ENCODE data around the gene TMEM80. TPM values are rescaled to one million over a fixed set of nuclear protein-coding genes. Genes with fewer than 3 reads are reported as not detected.

The TMEM80 gene
- total RNA-seq, 2 donors from 2014 or later = 66.0 to 70.9 TPM

- no peaks in the 10 kb centered on the region for H3K9me3 ChIP-seq
- H3K36me3 ChIP-seq = peaks cover 0 to 5% of the 10 kb centered on the region in 2 donors
- TF ChIP-seq POLR2A (IDR thresholded peaks at IDR 0.05) (no peak), POLR2AphosphoS5 (IDR thresholded peaks at IDR 0.05) (no peak)
- TF ChIP-seq, protein P1, sequence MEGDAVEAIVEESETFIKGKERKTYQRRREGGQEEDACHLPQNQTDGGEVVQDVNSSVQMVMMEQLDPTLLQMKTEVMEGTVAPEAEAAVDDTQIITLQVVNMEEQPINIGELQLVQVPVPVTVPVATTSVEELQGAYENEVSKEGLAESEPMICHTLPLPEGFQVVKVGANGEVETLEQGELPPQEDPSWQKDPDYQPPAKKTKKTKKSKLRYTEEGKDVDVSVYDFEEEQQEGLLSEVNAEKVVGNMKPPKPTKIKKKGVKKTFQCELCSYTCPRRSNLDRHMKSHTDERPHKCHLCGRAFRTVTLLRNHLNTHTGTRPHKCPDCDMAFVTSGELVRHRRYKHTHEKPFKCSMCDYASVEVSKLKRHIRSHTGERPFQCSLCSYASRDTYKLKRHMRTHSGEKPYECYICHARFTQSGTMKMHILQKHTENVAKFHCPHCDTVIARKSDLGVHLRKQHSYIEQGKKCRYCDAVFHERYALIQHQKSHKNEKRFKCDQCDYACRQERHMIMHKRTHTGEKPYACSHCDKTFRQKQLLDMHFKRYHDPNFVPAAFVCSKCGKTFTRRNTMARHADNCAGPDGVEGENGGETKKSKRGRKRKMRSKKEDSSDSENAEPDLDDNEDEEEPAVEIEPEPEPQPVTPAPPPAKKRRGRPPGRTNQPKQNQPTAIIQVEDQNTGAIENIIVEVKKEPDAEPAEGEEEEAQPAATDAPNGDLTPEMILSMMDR (IDR thresholded peaks at IDR 0.05) = no peak
- 90% methylated on average over 36 of the region's 36 CpGs for WGBS
- H3K27ac ChIP-seq = no peak overlapping the region
- intact Hi-C loops (cut with DNase I) = no loop called here
- H3K27me3 ChIP-seq (replicated peaks; ENCODE audit: insufficient read depth) = no peaks in the 10 kb centered on the region
- H3K4me3 ChIP-seq = no peak overlapping the region
- DNase-seq (ENCODE audit: low spot score) = no peak
- H3K4me1 ChIP-seq (replicated peaks) = no peaks in the 10 kb centered on the region
These were observed 16.1 kb upstream of the TMEM80 start for GRCh38 chr11:679271-680207.

GRCh38 chr11:680476-680875, 15.1 kb upstream of the TMEM80 start:
- peaks cover 0 to 5% of the 10 kb centered on the region in 2 donors for H3K36me3 ChIP-seq

DNA sequence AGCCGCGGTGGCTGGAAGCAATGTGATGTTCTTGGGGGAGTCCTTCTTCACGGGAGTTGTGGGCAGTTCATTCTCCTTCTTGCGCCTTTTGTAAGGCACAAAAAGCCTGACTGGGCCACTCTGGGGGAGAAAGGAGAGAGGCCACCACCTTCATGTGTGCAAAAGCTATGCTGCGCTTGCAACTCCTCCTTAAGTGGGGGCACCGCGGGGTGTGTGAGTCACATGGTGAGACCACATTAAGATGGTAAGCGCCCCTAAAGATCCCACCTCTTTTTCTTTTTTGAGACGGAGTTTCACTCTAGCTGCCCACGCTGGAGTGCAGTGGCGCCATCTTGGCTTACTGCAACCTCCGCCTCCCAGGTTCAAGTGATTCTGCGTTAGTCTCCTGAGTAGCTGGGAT, 14.6 kb upstream of the TMEM80 start:
- no peak for DNase-seq (ENCODE audit: low spot score)
- peaks cover 0 to 5% of the 10 kb centered on the region in 2 donors for H3K36me3 ChIP-seq
- intact Hi-C loops (cut with DNase I) = no loop called here
- no peaks in the 10 kb centered on the region for H3K4me1 ChIP-seq (replicated peaks)
- no peak for TF ChIP-seq POLR2AphosphoS5 (IDR thresholded peaks at IDR 0.05)
- TF ChIP-seq POLR2A (IDR thresholded peaks at IDR 0.05) = no peak
- TF ChIP-seq, protein P1 (IDR thresholded peaks at IDR 0.05) = no peak
- 91% methylated on average over 13 of the region's 13 CpGs for WGBS
- H3K9me3 ChIP-seq = no peaks in the 10 kb centered on the region
- H3K27me3 ChIP-seq (replicated peaks; ENCODE audit: insufficient read depth) = no peaks in the 10 kb centered on the region
- H3K27ac ChIP-seq = no peak overlapping the region
- H3K4me3 ChIP-seq = no peak overlapping the region

More at GRCh38 chr11:680476-680875, 15.1 kb upstream of the TMEM80 start:
- Histone ChIP-seq H3K9me3 (no peaks in the 10 kb centered on the region), H3K27me3 (replicated peaks; ENCODE audit: insufficient read depth) (no peaks in the 10 kb centered on the region), H3K27ac (no peak overlapping the region), H3K4me1 (replicated peaks) (no peaks in the 10 kb centered on the region), H3K4me3 (no peak overlapping the region)
- intact Hi-C loops (cut with DNase I) = no loop called here
- no peak for DNase-seq (ENCODE audit: low spot score)
- TF ChIP-seq, protein P1 (IDR thresholded peaks at IDR 0.05) = no peak
- no peak for TF ChIP-seq POLR2A (IDR thresholded peaks at IDR 0.05)
- TF ChIP-seq POLR2AphosphoS5 (IDR thresholded peaks at IDR 0.05) = no peak
- 94% methylated on average over 17 of the region's 19 CpGs for WGBS

DNA sequence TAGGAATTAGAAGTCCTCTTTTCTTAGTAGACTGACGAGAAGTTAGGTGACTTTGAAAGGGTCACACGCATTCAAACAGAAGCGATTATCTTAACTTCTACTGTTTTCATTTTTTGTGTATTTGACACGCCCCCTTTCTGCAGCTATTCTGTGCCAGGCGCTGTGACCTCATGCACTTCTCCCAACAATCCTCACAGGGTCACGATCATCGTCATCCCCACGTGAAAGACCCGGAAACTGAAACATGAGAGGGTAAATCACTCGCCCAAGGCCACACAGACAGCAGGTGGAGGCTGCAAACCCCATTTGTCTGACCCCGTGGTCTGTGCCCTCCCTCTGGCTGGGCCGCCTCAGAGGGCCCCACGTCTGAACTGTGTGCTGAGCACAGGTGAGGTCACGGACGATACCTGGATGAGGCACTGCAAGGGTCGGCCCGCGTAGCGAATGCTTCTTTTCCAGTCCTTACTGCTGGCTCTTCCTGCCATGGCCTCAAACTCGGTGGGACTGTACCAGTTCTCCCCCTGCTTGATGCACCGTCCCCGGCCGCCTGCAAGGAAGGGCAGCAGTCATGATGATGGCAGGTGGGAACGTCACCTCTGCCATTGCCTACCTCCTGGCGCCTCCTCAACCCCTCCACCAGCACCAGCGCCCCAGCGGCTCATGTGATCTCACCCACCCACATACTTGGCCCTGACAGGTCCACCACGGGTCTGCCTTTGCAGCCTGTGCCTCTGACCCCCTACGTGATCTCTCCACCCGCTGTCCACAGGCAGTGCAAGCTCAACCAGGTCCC, 9.0 kb upstream of the TMEM80 start:
- DNase-seq (ENCODE audit: low spot score) = no peak
- WGBS = 94% methylated on average over 30 of the region's 30 CpGs
- Histone ChIP-seq H3K4me1 (replicated peaks) (peaks cover 7% of the 10 kb centered on the region), H3K36me3 (peaks cover 0 to 5% of the 10 kb centered on the region in 2 donors), H3K4me3 (no peak overlapping the region), H3K9me3 (no peaks in the 10 kb centered on the region), H3K27ac (no peak overlapping the region), H3K27me3 (replicated peaks; ENCODE audit: insufficient read depth) (no peaks in the 10 kb centered on the region)
- TF ChIP-seq POLR2AphosphoS5 (IDR thresholded peaks at IDR 0.05) (no peak), POLR2A (IDR thresholded peaks at IDR 0.05) (no peak)
- TF ChIP-seq, protein P1 (IDR thresholded peaks at IDR 0.05) = no peak
- intact Hi-C loops (cut with DNase I) = no loop called here
